Right ventricle myocardium inferior (tissue), 1 donor: Measurements from ENCODE around the gene RPS6KA2. TPM values are rescaled to one million over a fixed set of nuclear protein-coding genes. Genes with fewer than 3 reads are reported as not detected.
A peak's percentile ranks its signal among the peaks of the same experiment; 100 is the strongest.
"Not testable (repeated sequence)": the region's sequence is repeated elsewhere in the genome, so short reads cannot be mapped to it uniquely, and the experiment has no call there.

Source experiments
- ATAC-seq: fragments of 200-7000 bp; cut with Tn5 transposase; one replicate; pipeline ENCODE4 v1.9.1; 2020; ENCODE audit warnings: mild to moderate bottlenecking, moderate library complexity
- DNase-seq: peaks from one replicate; pipeline ENCODE4 v3.0.0; 2021; ENCODE audit errors: missing footprints
- intact Hi-C: fragments of 100-400 bp; cut with DNase I; formaldehyde crosslinking; loops from one replicate; pipeline ENCODE4 v1.11.0; 2022
- total RNA-seq: library from RNA; stranded (reverse); fragmentation: NEBNext Ultra II Directional; extraction: Animal tissue kit (Norgen Biotek cat#: 25700); gene quantifications from one replicate; pipeline ENCODE4 v1.2.1, GENCODE V29; 2021
- donor health status: DM: no; HTN: yes; CAD: no; lungs with severe emphysema.

The RPS6KA2 gene
- total RNA-seq, 1 donor from 2014 or later, result 55.5 TPM

DNA sequence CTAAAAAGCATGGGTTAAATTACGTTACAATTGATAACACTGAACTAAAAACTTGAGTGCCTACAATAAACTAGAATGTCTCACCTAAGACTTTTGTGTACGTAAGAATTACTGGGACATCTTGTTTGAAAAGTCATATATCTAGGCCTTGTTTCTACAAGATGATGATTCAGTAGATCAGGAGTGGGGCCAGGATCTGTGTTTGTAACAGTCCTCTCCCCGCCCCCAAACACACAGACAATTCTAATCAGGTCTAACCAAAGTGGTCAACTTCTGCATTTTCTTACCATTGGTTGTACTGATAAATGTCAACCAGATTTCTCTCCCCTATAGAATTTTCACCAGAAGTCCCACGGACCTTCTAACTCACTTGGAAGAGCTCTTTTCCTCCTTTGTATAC is 97.5 kb downstream of the RPS6KA2 start:
- ATAC-seq (no peak), DNase-seq (no peak)
- intact Hi-C loops, result no loop called here

GRCh38 chr6:166529058-166529457 is 98.0 kb downstream of the RPS6KA2 start:
- ATAC-seq, DNase-seq, intact Hi-C loops: not testable (repeated sequence)

DNA sequence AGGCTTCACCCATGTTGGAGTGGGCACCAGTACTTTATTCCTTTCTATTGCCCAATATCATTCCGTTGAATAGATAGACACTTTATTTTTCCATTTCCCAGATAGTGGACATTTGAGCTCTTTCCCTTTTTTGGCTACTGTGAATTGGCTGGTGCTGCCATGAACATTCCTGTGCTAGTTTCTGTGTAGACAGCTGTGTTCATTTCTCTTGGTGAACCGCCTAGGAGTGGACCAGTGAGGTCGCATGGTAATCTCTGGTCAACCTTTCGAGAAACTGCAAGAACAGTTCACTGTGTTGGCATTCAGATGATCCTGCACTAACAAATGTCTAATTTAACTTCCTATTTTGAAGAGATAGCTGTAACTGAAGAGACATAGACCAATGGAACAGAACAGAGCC is 99.2 kb downstream of the RPS6KA2 start:
- ATAC-seq (no peak), DNase-seq (no peak)
- intact Hi-C loops, result no loop called here

- ATAC-seq (no peak), DNase-seq (no peak)
- intact Hi-C loops, result no loop called here
Observed at GRCh38 chr6:166526937-166527336, 100.1 kb downstream of the RPS6KA2 start.

GRCh38 chr6:166525567-166525966 is 101.5 kb downstream of the RPS6KA2 start:
- intact Hi-C loops, result no loop called here
- no peak for ATAC-seq

GRCh38 chr6:166523782-166524559 is 103.1 kb downstream of the RPS6KA2 start:
- DNase-seq (no peak), ATAC-seq (no peak)
- intact Hi-C loops, result no loop called here

More at GRCh38 chr6:166525567-166525966, 101.5 kb downstream of the RPS6KA2 start:
- no peak for DNase-seq

GRCh38 chr6:166520905-166521834 is 105.9 kb downstream of the RPS6KA2 start:
- intact Hi-C loops, result no loop called here
- ATAC-seq, result no peak
- peak; percentile 51 for DNase-seq

DNA sequence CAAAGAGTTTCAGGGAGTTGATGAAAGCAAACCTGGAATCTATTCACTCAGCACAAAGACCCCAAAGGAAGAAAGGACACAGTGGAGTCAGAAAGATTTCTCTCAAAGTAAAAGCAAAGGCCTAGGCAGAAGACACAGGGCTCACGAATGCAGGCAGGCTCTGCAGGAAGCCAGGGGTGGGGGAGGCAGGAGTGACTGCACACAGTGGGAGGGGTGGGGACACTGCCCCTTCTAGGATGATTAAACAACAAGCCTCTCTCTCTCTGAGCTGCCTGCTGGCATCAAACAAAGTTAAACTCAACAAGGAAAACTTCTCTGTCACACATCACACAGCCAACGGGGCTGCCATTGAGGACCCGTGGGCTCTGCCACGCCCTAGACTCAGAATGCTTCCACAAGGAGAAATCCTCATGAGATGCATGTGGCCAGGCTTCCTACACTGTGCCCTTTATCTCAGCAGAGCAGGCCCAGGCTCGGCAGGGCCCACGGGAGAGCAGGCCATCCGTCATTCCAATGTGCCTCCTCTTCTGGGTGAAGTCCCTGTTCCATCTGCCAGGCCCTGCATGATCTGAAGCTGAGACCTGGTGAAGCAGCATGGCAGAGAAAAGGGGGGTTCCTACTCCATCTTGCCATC is 110.7 kb downstream of the RPS6KA2 start:
- DNase-seq (peak; percentile 40), ATAC-seq (no peak)
- intact Hi-C loops, result no loop called here

DNA sequence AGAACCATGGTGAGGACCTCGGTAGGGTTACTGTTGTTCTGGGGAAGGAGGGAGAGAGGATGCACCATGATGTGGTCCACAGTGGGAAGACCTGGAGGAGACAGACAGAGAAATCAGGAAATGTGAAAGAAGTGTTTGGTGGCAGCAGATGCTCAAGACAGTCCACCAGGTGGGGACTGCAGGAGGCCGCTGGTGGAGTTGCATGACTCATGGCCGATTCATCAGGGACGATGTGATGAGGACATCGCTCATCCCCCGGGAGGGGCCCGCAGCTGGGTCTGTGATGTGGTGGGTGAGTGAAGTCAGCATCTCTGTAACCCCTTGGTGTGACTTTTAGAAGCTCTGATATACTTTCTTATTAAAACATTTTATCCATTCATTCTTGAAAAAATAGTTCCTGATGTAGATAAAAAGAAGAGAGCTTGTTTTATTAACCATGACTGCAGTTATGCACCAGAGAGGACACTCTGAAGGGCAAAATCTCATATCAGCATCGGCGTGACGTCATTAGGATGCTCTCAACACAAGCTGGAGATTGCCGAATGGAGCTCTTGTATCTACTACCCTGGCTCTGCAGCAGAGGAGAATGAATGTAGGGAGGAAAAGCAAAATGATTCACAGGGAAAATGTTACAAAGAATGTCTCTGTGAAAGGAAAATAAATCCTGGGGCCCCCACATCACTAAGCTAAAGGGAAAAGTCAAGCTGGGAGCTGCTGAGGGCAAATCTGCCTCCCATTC is 111.8 kb downstream of the RPS6KA2 start:
- intact Hi-C loops, result no loop called here
- DNase-seq, result no peak

DNA sequence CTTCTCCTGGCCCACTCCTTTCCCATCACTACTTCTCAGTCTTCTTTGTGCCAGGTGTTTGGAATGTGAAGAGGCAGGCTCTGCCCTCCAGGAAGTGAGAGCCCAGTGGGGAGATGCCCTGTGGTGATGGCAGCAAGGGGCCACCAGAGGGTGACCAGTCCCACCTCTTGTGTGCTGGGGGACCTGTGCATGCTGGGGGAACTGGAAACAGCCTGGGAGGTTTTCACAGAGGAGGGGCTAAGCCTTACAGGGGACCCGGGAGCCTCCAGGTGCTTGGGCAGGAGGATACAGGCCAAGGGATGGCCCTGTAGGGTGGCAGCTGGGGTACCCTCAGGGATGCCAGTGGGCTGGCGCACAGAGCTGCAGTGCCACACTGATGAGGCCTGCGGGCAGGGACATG is 112.9 kb downstream of the RPS6KA2 start:
- intact Hi-C loops, result no loop called here
- ATAC-seq, result peak; percentile 17
- DNase-seq, result no peak

More for the DNA sequence above, 111.8 kb downstream of the RPS6KA2 start:
- no peak for ATAC-seq

DNA sequence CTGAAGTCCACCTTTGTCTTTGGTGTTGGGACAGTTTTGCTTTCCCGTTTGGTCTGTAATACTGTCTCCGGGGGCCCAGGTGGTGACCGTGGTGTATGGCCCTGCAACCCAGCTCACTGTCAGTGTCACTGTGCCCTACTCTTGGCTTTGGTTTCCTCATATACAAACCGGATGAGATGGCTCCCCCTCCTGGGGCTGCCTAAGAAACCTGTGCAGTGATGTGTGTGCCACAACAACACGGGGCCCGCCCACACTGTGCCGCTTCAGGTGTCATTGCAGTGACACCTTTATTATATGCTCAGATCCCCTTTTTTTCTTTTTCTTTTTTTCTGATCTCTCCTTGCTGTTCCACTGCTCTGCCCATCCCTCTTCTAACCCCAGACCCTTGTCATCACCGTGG is 114.5 kb downstream of the RPS6KA2 start:
- ATAC-seq (no peak), DNase-seq (no peak)
- intact Hi-C loops, result no loop called here

DNA sequence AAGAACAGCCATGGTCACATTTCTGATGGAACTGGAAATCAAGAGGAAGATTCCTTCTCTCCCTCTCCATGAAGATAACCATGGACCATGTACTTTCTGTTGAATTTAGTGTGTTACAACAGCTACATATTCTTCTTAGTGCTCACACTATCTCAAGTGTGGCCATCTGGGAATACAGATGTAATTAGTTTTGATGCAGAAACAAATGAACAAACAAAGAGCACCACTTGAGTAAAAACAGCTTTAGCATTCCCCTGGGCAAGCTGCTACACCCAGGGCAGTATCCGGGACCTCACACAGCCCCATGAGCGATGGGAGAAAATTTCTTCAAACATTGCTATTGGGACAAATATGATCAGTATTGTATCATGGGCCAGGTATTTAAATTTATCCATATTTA is 115.7 kb downstream of the RPS6KA2 start:
- no peak for ATAC-seq
- no peak for DNase-seq
- intact Hi-C loops, result no loop called here

DNA sequence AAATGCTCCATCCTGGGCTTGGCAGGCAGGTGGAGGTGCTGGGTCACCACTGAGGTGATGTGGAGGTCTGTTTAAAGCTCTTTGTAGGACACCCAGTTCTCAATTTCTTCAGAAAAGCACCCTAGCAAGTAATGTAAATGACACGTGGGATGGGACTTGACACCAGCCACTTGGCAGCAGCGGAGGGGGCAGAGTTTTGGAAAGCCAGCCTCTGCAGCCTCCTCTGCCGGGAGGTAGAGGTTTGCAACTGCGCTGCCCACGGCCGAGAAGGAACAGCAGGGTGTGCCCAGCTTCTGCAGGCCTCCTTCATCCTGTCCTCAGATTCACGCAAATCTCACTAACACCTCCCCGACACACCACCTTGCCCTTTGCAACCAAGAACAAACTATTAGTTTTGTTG is 117.9 kb downstream of the RPS6KA2 start:
- intact Hi-C loops, result no loop called here
- no peak for DNase-seq

DNA sequence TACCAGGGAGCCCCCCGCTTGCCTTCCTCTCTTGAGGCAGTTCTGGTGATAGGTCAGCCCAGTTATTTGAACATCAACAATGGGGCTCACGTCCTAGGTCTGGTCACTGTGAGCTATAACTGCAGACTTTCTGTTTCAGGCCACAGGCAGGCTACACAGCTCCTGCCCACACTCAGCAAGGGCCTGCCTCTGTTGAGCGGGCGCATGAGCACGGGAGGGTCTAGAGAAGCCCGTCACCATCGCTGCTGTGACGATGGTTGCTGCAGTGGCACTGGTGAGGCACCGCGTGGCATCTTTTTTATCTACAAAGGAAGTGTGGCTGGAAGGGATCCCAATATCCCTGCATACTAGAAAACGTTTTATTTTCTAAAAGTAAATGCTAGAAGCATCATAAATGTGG is 118.3 kb downstream of the RPS6KA2 start:
- DNase-seq (peak; percentile 20), ATAC-seq (no peak)
- intact Hi-C loops, result no loop called here

More for the DNA sequence above, 117.9 kb downstream of the RPS6KA2 start:
- ATAC-seq, result no peak

DNA sequence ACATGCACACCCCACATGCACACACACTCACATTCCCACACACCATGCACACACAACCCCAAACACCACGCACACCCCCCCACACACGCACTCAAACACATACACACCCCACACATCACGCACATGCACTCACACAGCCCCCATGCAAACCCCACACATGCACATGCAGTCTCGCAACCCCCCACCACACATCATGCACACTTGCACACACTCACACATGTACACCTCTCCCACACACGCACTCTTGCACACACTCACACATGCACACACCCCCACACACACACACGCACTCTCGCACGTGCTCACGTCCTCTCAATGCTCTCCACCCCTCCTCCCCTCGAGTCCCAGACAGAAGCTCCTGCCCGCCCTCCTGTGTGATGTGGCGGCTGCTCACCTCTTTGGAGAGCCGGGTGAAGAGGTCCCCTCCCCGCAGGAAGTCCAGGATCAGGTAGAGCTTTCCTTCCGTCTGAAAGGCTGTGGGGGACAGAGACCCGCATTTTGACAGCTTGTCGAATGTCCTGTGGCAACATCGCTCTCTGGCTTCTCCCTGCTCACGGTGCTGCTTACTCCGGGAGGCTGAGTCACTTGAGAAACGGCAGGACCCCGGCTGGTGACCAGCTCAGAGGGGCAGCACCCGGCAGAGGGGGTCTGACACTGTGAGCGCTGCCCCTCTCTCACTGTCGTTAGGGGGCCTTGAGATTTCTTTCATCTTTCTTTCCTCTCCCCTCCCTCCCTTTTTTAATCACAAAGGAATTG is 119.1 kb downstream of the RPS6KA2 start:
- no peak for ATAC-seq
- intact Hi-C loops, result no loop called here
- peak; percentile 42 for DNase-seq

- ATAC-seq, result no peak
- intact Hi-C loops, result no loop called here
- no peak for DNase-seq
Observed at GRCh38 chr6:166507380-166507779, 119.7 kb downstream of the RPS6KA2 start.

GRCh38 chr6:166505133-166505905 is 121.7 kb downstream of the RPS6KA2 start:
- ATAC-seq (no peak), DNase-seq (peak; percentile 60)
- intact Hi-C loops, result no loop called here
